Stimulated activated CD4-positive, alpha-beta T cell treated with anti-CD3 and anti-CD28 coated beads, Interleukin-15, amount 100 ng/mL, for 24 hours (primary cell): ENCODE data around the gene SPINK7.
"Not testable (repeated sequence)": the region's sequence is repeated elsewhere in the genome, so short reads cannot be mapped to it uniquely, and the experiment has no call there.

ENCODE experiments used
- DNase-seq: peaks from one replicate; pipeline ENCODE4 v3.0.0-alpha.2; 2020

The SPINK7 gene

DNA sequence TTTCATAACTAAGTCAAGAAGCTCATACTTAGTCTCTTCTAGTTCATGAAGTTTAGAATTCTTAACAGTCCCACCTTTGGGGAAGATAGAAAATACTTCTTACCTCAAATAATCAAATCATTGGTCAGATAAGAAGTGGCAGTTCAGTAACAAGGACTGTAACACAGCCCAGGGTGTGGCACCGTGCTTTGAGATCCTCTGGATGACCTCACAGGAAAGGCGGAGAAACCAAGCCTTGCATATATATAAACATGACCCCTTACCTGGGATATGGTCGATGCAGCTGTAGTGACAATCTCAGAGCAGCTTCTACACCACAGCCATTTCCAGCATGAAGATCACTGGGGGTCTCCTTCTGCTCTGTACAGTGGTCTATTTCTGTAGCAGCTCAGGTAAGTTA, at the start of gene SPINK7:
Gene SPINK7 (plus strand): TSS at position 271 of the 400 bp plus-strand sequence. CDS start 61 bp downstream, at position 332.
- no peak for DNase-seq

DNA sequence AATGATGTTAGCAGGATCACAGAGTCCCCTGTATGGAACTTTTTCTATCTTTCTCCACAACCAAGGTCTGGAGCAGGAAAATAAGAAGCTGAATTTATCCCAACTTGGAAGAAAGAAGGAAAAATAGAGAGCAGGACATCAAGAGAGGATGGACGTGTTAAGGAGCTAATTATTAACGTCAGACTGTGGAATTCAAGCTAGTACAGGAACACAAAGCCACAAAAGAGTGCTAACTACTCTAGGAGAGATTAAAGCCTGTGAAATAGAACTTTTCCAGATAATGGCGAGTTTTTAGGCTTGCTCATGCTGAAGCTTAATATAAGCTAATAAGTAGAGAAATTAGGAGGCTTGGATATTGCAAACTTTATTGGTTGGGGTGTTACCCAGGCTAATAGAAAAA, 44.3 kb upstream of the SPINK7 start:
- DNase-seq = no peak

DNA sequence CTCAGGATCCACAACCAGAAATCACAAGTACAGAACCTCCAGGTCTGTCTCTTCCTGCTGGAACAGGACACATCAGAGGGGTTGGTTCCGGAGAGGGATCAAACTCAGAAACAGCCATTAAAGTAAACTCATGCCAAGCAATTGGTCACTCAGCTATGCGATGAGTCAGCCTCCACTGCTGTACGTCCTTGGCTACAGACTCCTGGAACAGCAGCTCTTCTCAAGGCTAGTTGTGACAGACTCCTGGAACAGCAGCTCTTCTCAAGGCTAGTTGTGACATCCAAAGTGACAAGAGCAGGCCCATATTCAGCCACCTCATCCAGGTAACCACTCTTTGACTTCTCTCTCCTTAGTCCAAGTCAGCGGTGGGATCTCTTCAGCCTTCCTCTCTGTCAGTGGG, 43.7 kb upstream of the SPINK7 start, which contains the start of gene SPINK13:
Gene SPINK13 (plus strand): TSS at position 229 of the 400 bp plus-strand sequence. CDS start 1,279 bp downstream, outside the sequence.
- no peak for DNase-seq

DNA sequence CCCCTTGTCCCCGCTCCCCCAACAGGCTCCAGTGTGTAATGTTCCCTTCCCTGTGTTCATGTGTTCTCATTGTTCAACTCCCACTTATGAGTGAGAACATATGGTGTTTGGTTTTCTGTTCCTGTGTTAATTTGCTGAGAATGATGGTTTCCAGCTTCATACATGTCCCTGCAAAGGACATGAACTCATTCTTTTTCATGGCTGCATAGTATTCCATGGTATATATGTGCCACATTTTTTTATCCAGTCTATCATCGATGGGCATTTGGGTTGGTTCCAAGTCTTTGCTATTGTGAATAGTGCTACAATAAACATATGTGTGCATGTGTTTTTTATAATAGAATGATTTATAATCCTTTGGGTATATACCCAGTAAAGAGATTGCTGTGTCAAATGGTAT, 37.1 kb upstream of the SPINK7 start:
- DNase-seq = not testable (repeated sequence)

DNA sequence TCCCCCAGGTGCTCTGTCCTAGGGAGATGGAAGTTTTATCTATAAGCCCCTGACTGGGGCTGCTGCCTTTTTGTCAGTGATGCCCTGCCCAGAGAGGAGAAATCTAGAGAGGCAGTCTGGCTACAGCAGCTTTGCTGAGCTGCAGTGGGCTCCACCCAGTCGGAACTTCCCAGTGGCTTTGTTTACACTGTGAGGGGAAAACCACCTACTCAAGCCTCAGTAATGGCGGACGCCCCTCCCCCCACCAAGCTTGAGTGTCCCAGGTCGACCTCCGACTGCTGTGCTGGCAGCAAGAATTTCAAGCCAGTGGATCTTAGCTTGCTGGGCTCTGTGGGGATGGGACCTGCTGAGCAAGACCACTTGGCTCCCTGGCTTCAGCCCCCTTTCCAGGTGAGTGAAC, 31.3 kb upstream of the SPINK7 start:
- peak; percentile 3 for DNase-seq

DNA sequence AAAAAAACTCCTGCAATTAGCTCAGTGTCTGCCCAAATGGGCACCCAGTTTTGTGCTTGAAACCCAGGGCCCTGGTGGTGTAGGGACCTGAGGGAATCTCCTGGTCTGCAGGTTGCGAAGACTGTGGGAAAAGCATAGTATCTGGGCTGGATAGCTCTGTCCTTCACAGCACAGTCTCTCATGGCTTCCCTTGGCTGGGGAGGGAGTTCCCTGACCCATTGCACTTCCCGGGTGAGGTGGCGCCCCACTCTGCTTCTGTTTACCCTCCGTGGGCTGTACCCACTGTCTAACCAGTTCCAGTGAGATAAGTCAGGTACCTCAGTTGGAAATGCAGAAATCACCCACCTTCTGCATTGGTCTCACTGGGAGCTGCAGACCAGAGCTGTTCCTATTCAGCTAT, 30.9 kb upstream of the SPINK7 start:
- DNase-seq = not testable (repeated sequence)

DNA sequence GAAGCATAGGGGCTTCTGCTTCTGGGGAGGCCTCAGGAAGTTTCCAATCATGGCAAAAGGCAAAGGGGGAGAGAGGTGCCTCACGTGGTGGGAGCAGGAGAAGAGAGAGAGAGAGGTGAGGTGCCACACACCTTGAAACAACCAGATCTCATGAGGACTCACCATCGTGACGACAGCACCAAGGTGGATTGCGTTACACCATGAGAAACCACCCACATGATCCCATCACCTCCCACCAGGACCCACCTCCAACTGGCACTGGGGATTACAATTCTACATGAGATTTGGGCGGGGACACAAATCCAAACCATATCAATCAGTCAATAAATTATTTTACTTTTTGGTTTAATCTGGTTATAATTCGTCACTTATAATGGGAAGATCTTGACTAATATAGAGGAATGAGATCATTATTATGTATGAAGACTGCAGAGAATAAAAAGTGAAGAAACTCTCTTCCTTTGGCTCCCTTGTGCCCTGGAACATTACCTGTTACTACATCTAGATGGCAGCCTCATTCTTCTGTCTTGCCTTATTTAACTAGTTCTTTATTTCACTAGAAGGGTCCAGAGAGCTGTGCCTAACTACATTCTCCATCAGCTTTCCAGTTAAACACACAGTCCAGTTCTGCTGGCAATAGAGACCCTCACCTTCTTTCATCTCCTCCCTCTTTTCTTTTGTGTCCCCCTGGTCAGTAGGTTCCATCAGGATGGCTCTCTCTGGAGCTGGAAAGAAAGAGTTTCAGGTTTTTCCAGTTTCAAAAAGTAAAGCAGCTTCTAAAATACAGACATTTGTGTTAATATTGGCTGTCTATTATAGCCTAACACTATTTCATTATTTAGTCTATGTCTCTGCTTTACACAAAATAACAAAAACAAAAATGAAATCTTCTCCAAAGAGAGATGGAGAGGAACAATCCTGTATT, 21.7 kb upstream of the SPINK7 start:
- no peak for DNase-seq

DNA sequence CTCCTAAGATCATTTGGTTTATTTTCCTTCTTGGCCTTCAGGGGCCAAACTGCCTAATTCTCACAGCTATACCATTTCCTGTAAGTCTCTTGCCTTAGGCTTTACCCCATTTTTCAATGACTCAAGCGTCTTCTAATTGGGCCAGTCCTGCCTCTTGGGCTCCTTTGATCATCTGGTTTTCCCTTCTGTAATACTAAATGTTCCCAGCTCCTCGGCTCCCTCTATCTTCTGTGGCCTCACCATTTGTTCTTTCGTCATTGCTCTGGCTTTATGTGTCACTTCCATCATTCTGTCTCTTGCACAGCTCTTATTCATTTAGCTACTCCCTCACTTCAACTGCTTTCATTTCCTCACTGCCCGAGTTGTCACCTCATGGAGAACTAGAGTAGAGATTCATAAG, 14.5 kb upstream of the SPINK7 start:
- no peak for DNase-seq

DNA sequence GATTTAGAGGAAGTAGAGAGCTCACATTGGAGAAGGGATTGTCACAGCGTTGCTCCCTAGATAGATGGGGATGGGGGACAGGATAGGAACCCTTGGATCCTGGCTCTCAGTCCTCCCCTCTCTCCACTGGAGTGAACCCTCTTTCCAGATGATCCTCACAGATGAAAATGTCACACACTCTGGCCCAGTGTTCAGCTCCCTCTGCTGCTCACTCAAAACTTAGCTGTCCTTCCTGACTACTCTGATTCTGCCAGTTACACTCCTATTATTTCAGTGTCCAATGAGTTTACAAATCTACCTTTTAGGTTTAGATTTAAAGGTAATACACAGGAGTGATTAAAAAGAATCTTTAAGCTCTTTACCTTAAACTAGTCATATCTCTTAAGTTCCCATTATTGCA, 5.8 kb upstream of the SPINK7 start:
- DNase-seq = no peak

DNA sequence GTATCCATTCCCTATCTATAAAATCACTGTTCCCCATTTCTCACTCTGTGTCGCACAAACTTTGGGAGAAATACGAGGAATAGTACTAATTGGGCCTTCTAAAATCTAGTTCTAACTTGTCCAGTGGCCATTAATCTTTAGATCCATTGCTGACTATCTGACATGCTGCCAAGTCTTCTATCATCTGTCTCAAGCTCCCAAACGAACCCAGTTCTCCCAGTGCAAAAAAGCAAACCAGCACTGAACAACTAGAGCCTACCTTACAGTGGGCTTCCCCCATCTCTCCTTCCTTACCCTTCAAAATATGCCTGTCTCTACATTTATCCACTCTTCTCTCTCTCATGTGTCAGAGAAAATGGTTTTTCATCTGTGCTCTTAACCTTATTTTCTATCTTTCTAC, 3.2 kb upstream of the SPINK7 start:
- DNase-seq = no peak

DNA sequence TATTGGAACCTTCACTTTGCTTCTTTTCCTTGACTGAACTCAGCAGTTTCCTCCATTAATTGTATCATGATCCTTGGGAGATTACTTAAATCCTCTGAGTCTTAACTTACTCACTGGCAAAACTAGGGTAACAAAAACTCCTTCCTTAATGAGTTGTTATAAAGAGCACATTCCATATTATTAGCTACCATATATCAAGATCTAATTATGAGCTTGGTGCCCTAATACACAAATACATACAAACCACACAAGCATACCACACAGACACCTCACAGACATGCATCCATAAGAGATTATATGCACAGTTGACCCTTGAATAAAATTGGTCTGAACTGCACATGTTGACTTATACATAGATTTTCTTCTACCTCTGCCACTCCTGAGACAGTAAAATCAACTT, 2.5 kb upstream of the SPINK7 start:
- DNase-seq = no peak

DNA sequence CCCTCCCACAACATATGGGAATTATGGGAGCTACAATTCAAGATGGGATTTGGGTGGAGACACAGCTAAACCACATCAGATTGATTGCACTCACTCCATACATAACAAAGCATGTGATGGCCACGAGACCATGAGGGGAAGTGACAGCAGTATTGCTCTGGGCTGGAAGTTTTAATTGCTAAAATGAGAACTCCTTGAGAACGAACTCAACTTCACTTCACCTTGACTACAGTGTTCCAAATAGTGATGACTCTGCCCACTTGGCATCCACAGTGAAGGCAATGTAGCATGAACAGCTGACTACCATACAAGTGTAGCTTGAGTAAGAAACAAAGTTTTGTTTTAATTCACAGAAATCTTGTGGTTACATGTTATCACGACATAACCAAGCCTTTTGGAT, 739 bp upstream of the SPINK7 start:
- no peak for DNase-seq

DNA sequence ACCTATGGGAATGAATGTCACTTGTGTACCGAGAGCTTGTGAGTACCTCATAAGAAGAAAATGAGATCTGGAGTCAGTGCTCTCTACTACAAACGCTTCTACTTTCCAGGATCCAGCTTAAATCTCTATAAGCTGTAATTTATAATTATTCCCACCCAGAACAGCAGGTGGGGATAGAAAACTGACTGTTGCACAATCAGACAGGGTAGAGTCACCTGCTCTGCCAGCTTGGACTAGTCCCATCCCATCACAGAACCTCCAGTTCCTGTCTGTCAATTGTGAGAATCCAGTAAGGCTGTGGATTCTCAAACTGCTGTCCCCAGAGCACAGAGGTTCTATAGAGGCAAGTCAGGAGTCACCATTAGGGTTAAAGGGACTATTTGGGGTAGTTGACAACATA, 2.0 kb downstream of the SPINK7 start:
- DNase-seq = no peak

DNA sequence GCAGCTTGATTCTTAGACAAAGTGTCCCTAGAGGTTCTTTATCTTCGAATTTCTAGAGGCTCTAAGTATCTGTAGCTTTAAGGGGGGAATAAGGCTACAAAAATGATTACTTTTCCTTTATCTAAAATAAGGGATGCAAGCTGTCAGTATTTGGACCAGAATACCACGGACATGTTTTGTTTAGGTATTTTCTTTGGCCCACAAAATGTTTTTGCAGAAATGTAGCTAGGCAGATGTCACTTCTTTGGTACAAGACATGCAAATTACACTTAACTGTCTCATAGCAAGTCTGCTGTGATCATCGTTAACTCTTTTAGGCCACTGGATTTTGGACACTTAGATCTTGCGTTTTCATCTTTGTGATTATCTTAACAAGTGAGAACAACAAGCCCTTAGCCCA, 2.5 kb downstream of the SPINK7 start:
- no peak for DNase-seq

DNA sequence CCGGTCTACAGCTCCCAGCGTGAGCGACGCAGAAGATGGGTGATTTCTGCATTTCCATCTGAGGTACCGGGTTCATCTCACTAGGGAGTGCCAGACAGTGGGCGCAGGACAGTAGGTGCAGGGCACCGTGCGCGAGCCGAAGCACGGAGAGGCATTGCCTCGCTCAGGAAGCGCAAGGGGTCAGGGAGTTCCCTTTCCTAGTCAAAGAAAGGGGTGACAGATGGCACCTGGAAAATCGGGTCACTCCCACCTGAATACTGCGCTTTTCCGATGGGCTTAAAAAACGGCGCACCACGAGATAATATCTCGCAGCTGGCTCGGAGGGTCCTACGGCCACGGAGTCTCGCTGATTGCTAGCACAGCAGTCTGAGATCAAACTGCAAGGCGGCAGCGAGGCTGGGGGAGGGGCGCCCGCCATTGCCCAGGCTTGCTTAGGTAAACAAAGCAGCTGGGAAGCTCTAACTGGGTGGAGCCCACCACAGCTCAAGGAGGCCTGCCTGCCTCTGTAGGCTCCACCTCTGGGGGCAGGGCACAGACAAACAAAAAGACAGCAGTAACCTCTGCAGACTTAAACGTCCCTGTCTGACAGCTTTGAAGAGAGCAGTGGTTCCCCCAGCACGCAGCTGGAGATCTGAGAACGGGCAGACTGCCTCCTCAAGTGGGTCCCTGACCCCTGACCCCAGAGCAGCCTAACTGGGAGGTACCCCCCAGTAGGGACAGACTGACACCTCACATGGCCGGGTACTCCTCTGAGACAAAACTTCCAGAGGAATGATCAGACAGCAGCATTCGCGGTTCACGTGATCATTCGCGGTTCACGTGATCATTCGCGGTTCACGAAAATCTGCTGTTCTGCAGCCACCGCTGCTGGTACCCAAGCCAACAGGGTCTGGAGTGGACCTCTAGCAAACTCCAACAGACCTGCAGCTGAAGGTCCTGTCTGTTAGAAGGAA, 8.1 kb downstream of the SPINK7 start:
- peak; percentile 45 for DNase-seq

DNA sequence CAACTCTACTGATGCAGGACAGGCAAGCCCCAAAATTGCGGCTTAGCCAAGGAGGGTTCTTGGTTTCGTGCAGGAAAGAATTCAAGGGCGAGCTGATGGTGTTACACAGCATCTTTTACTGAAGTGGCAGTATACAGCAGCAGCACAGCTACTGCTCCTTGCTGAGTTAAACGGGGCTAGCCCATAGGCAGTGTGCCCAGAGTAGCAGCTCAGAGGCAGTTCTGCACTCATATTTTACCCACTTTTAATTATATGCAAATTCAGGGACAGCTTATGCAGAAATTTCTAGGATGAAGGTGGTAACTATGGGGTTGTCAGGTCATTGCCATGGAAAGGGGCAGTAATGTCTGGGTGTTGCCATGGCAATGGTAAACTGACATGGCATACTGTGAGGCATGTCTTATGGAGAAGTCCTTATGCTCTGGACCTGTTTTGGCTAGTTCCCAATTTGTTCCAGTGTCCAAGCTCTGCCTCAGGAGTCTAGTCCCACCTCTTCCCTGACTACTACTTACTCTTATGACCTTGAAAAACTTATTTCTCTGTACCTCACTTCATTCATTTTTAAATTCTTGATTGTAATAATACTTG, 21.1 kb downstream of the SPINK7 start:
- DNase-seq = no peak

DNA sequence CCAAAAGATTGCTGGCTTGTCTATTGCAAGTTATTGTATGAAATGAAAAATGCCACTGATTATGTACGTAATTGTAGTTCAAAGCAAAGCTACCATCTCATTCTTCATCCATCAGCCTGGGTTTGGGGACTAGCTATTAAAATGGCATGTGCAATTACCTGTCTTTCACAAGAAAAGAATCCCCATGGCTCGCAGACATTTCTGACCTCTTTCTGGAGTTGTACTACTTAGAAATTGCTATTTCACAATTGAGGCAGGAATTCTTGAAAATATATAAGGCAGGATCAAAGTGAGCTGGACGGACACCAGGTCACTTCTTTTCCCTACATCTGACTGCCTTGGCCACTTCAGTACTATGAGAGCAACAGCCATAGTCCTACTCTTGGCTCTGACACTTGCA, 23.0 kb downstream of the SPINK7 start, which contains the start of gene SPINK9:
Gene SPINK9 (plus strand): TSS at position 301 of the 400 bp plus-strand sequence. CDS start 55 bp downstream, at position 356.
- no peak for DNase-seq

DNA sequence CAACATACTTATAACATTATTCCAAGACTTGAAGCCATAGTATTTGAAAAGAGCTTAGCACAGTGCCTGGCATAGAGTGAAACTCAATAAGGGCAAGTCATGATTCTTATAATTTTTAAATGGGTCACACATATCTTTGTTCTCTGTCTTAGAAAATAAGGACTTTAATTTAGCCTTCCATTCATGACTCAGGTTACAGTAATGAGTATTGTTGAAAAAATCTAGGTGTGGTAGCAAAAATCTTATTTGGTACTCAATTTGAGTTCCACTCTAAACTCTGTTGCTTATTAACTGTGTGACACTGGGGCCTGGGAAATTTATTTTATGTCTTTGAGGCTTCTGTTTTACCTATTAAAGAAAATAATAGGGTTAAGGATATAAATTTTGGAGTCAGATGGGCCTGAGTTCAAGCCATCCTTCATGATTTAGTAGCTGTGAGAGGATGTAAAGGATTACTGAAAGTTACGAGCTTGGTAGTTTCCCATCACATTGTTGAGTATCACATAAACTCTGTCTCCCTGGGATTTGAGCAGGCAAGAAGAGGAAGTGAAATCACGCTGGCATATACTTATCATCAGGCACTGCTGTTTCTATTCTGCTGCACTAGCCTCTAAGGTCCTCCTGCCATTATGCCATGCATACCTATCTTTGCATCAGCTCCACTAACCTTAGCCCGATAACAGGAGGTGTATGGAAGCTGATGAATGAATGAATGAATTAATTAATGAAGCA, 24.6 kb downstream of the SPINK7 start:
- no peak for DNase-seq

DNA sequence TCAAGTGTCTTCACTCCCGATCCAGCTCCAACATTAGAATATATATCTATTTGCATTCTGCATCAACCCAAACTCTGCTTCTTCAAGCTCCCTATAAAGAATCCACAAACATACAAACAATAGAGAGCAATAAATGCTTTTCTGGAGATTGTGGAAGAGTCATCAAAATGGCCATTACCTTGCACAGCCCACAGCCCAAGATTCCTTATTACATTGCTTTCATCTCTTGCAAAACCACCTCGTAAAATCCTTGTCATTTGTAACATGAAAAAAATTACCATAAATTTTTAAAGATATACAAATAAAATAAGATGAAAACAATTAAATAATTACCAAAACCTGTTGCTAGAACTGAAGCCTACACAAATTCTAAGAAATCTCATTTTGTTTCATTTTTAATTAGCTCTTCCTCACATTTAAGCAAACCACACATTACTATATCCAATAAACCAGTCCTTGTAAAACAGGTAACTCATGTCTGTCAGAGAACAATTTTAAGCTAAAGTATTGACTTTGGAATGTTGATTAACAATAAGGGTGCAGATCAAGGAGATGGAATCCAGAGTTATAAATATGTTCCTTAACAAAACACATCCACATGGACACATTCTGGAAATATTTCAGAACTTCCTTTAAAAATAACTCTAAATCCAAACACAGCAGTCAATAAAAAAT, 30.3 kb downstream of the SPINK7 start:
- DNase-seq = no peak

DNA sequence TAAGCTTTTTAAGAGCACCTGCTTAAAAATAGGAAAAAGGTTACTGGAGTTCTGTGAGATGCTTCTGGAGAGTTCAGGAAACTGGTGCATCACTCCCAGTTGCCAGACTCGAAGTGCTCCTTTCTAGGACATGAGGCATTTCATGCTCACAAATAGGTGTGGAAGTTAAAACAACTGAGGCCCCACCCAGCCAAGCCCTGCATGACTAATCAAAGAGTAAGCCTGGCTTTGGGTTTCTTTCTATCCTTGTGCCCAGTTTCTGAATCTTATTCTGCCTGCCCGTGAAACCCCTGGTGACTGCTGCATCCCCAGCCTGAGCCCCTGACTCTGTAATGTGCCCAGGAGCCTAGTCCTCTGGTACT, 30.8 kb downstream of the SPINK7 start:
- no peak for DNase-seq

DNA sequence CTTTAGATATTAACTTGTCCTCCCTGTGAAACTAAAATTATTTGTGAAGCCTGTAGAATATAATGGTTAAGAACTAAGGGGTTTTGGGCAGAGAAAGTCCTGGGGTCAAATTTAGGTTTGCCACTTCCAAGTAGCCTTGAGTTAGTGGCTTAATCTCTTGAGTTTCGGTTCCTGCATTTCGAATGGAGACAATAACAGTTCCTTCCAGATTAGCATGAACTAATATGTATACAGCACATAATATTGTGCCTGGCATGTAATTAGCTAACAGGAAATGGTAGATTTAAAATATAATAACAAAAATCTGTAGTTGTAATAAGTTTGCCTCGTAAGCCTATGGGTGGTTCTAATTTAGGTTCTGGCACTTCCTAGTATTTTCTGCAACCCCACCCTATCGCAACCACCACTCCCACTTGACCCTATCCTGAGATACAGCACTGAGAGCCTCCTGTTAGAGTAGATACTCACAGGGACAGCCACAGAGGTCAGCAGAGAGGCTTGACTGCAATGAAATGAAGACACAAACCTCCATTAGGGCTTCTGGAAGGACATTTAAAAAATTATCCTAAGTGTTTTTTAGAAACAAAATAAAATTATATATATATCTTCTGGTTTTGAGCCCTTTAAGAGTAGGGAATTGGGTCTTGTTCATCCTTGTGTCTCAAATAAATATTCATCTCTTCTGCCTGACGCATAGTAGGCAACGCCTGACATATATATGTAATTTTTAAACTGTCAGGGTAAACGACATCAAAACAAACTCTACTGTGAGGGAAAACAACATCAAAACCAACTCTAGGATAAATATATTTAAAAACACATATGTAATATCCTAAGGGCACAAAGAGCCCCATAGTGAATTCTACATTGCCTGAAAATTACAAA, 31.6 kb downstream of the SPINK7 start:
- no peak for DNase-seq
